ENCODE results near the gene DOCK7.

The DOCK7 gene

GRCh38 chr1:62599044-62599443, 89.1 kb downstream of the DOCK7 start:
- DNase-seq (ENCODE audit: low spot score): no peak
- TF ChIP-seq, protein P1, sequence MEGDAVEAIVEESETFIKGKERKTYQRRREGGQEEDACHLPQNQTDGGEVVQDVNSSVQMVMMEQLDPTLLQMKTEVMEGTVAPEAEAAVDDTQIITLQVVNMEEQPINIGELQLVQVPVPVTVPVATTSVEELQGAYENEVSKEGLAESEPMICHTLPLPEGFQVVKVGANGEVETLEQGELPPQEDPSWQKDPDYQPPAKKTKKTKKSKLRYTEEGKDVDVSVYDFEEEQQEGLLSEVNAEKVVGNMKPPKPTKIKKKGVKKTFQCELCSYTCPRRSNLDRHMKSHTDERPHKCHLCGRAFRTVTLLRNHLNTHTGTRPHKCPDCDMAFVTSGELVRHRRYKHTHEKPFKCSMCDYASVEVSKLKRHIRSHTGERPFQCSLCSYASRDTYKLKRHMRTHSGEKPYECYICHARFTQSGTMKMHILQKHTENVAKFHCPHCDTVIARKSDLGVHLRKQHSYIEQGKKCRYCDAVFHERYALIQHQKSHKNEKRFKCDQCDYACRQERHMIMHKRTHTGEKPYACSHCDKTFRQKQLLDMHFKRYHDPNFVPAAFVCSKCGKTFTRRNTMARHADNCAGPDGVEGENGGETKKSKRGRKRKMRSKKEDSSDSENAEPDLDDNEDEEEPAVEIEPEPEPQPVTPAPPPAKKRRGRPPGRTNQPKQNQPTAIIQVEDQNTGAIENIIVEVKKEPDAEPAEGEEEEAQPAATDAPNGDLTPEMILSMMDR (IDR thresholded peaks at IDR 0.05; ENCODE audit: extremely low read depth, missing control alignments): no peak

- TF ChIP-seq, protein P1 (IDR thresholded peaks at IDR 0.05; ENCODE audit: extremely low read depth, missing control alignments): no peak
- DNase-seq (ENCODE audit: low spot score): no peak
Measured at GRCh38 chr1:62597281-62597680, 90.9 kb downstream of the DOCK7 start, which contains the start of gene ANGPTL3. Gene ANGPTL3, plus strand, starts transcription at chr1:62597520. Its CDS starts 47 bp downstream, at chr1:62597567.

- no peak for DNase-seq (ENCODE audit: low spot score)
- TF ChIP-seq, protein P1 (IDR thresholded peaks at IDR 0.05; ENCODE audit: extremely low read depth, missing control alignments): no peak
Measured at GRCh38 chr1:62595647-62596046, 92.5 kb downstream of the DOCK7 start.

DNA sequence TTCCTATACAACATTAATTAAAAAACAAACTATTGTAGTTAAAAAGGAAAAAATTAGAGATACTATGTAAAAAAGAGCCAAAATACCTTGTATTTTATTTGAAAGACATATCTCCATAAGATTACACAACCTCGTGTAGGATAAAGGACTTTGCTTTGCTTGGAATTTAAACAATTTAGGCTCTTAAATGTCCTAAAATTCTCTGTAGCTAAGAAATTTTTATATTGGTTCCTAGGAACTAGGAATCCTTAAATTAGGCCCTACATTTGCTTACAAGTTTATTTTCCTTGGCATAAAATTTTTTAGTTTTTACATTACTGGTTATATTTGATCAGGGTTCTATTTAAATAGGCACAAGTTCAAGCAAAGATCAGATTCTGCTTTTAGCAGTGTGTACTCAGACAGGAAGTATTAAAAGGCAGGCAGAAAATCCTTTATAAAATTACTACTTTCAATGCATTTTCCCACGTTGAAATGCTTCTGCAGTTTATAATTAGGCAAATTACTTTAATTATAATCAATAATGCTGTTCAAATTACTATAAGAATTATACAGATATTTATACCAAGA, 94.3 kb downstream of the DOCK7 start:
- DNase-seq (ENCODE audit: low spot score): no peak
- TF ChIP-seq, protein P1 (IDR thresholded peaks at IDR 0.05; ENCODE audit: extremely low read depth, missing control alignments): no peak

- TF ChIP-seq, protein P1 (IDR thresholded peaks at IDR 0.05; ENCODE audit: extremely low read depth, missing control alignments): no peak
- no peak for DNase-seq (ENCODE audit: low spot score)
Measured at GRCh38 chr1:62590970-62591368, 97.2 kb downstream of the DOCK7 start.

GRCh38 chr1:62590255-62590969, 97.8 kb downstream of the DOCK7 start:
- TF ChIP-seq, protein P1 (IDR thresholded peaks at IDR 0.05; ENCODE audit: extremely low read depth, missing control alignments): no peak
- no peak for DNase-seq (ENCODE audit: low spot score)

- no peak for DNase-seq (ENCODE audit: low spot score)
Measured at GRCh38 chr1:62589321-62589720, 98.9 kb downstream of the DOCK7 start.

More at GRCh38 chr1:62589321-62589720, 98.9 kb downstream of the DOCK7 start:
- TF ChIP-seq, protein P1 (IDR thresholded peaks at IDR 0.05; ENCODE audit: extremely low read depth, missing control alignments): no peak
